HCT116 (cell line): ENCODE data around the gene LRRC47. TPM values are rescaled to one million over a fixed set of nuclear protein-coding genes. Genes with fewer than 3 reads are reported as not detected.

Experiments used
- ATAC-seq: fragments of 200-7000 bp; cut with Tn5 transposase; 2 replicates; pipeline ENCODE4 v1.9.1; 2020; ENCODE audit warnings: mild to moderate bottlenecking, moderate library complexity
- BruUV-seq: library from RNA; stranded (reverse); fragments of 400-500 nt; replicated peaks from 2 replicates; lab custom pipeline; 2021; lab: Mats Ljungman, UMichigan
- CTCF ChIA-PET: fragments of 300-600 bp; sonication (Branson Sonifier 250); formaldehyde crosslinking; loops from one replicate; lab custom pipeline; 2021; ENCODE audit warnings: antibody characterized with exemption; lab: Charles Lee
- POLR2A ChIA-PET: fragments of 300-600, 350-600 bp; sonication (Branson Sonifier 250); formaldehyde crosslinking; loops from one replicate; lab custom pipeline; 2021; ENCODE audit warnings: antibody characterized with exemption; lab: Charles Lee
- RAD21 ChIA-PET, 2 experiments: fragments of 300-600 bp; sonication (Branson Sonifier 250); formaldehyde crosslinking; loops; one replicate each; lab custom pipeline; 2023; ENCODE audit warnings: low total read pairs in 2 of 2; ENCODE audit not compliant: uncharacterized antibody in 2 of 2, unreplicated experiment in 2 of 2, low non-redundant PET in 1 of 2; lab: Charles Lee
- DNase-seq: peaks from one replicate; pipeline ENCODE4 v3.0.0-alpha.2; 2010; ENCODE audit warnings: low read depth, low spot score
- H2AFZ ChIP-seq: fragments of 200-600 bp; shearing (Covaris generic), sonication (generic); 2 replicates; pipeline ENCODE4 v1.6.1; 2017; ENCODE audit warnings: low read depth, mixed run types, mixed read lengths, antibody characterized with exemption, low read length; ENCODE audit not compliant: poor library complexity, severe bottlenecking
- H3K27ac ChIP-seq: 2 replicates; pipeline ENCODE4 v1.5.1; 2012; ENCODE audit warnings: low read depth, low read length
- H3K27me3 ChIP-seq: fragments of 200-600 bp; sonication (generic); 2 replicates; pipeline ENCODE4 v1.6.1; 2016; ENCODE audit warnings: mixed run types, low read length, mixed read lengths; ENCODE audit not compliant: insufficient read depth
- H3K36me3 ChIP-seq, 2 experiments: fragments of 200-500 bp in 1 of 2; fragments of 200-600 bp in 1 of 2; sonication (Bioruptor generic) in 1 of 2; sonication (generic) in 1 of 2; 2 replicates each; pipeline versions ENCODE4 v1.5.1 to v1.6.1; 2014 to 2016; ENCODE audit warnings: low read length in 2 of 2, inconsistent platforms in 1 of 2, mixed read lengths in 1 of 2, mixed run types in 1 of 2; ENCODE audit not compliant: insufficient read depth in 2 of 2, control insufficient read depth in 1 of 2
- H3K4me1 ChIP-seq, 2 experiments: fragments of 200-600 bp in 1 of 2; sonication (generic) in 1 of 2; 2 replicates each; pipeline versions ENCODE4 v1.5.1 to v1.6.1; 2012 to 2017; ENCODE audit warnings: low read length in 2 of 2, inconsistent platforms in 1 of 2, mild to moderate bottlenecking in 1 of 2, mixed read lengths in 1 of 2, mixed run types in 1 of 2, moderate library complexity in 1 of 2; ENCODE audit not compliant: insufficient read depth in 2 of 2, control insufficient read depth in 1 of 2
- H3K4me2 ChIP-seq: fragments of 200-600 bp; sonication (generic); 2 replicates; pipeline ENCODE4 v1.6.1; 2017; ENCODE audit warnings: mixed run types, low read length, mixed read lengths
- H3K4me3 ChIP-seq, 2 experiments: fragments of 200-600 bp in 1 of 2; sonication (generic) in 1 of 2; replicated peaks in 1 of 2; 2 replicates each; pipeline ENCODE4 v1.5.1; 2011 to 2016; ENCODE audit warnings: low read length in 2 of 2, control low read depth in 1 of 2, low read depth in 1 of 2, mild to moderate bottlenecking in 1 of 2, mixed read lengths in 1 of 2, mixed run types in 1 of 2
- H3K79me2 ChIP-seq: fragments of 200-600 bp; sonication (generic); 2 replicates; pipeline ENCODE4 v1.6.1; 2017; ENCODE audit warnings: mild to moderate bottlenecking, mixed run types, low read length, moderate library complexity, mixed read lengths; ENCODE audit not compliant: insufficient read depth
- H3K9ac ChIP-seq: fragments of 200-600 bp; sonication (generic); 2 replicates; pipeline ENCODE4 v1.6.1; 2016; ENCODE audit warnings: low read length, mixed read lengths
- H3K9me2 ChIP-seq: fragments of 200-600 bp; sonication (generic), shearing (Covaris generic); 2 replicates; pipeline ENCODE4 v1.6.1; 2017; ENCODE audit warnings: mixed run types, mild to moderate bottlenecking, moderate library complexity; ENCODE audit not compliant: insufficient read depth
- H3K9me3 ChIP-seq, 2 experiments: fragments of 200-500 bp in 1 of 2; fragments of 200-600 bp in 1 of 2; sonication (Bioruptor generic) in 1 of 2; sonication (generic) in 1 of 2; 2 replicates each; pipeline ENCODE4 v1.6.1; 2014 to 2017; ENCODE audit warnings: low read length in 2 of 2, mixed read lengths in 2 of 2, inconsistent platforms in 1 of 2, low read depth in 1 of 2, mild to moderate bottlenecking in 1 of 2, mixed run types in 1 of 2, moderate library complexity in 1 of 2; ENCODE audit not compliant: control insufficient read depth in 1 of 2, insufficient read depth in 1 of 2
- H4K20me1 ChIP-seq: fragments of 200-600 bp; sonication (generic), shearing (Covaris generic); 2 replicates; pipeline ENCODE4 v1.6.1; 2017; ENCODE audit warnings: mixed run types, mild to moderate bottlenecking, moderate library complexity; ENCODE audit not compliant: insufficient read depth
- EGR1 ChIP-seq: IDR thresholded peaks from 2 replicates; pipeline ENCODE4 v1.6.1; 2012; ENCODE audit warnings: low read depth
- ELF1 ChIP-seq: IDR thresholded peaks from 2 replicates; pipeline ENCODE4 v1.6.1; 2012; ENCODE audit warnings: low read depth, borderline replicate concordance
- EZH2 ChIP-seq: fragments of 200-600 bp; sonication (generic); IDR thresholded peaks from 2 replicates; pipeline ENCODE4 v1.6.1; 2017; ENCODE audit warnings: antibody characterized with exemption, mixed run types
- EZH2phosphoT487 ChIP-seq: fragments of 200-600 bp; IDR thresholded peaks from 2 replicates; pipeline ENCODE4 v1.6.1; 2018; ENCODE audit warnings: antibody characterized with exemption, borderline replicate concordance
- POLR2AphosphoS5 ChIP-seq: IDR thresholded peaks from 2 replicates; pipeline ENCODE4 v1.6.1; 2011; ENCODE audit warnings: mild to moderate bottlenecking, low read depth, low read length, moderate library complexity
- RAD21 ChIP-seq: IDR thresholded peaks from 2 replicates; pipeline ENCODE4 v1.6.1; 2012; ENCODE audit warnings: low read depth, mild to moderate bottlenecking
- SIN3A ChIP-seq: IDR thresholded peaks from 2 replicates; pipeline ENCODE4 v1.6.1; 2012; ENCODE audit warnings: low read depth
- SRF ChIP-seq: IDR thresholded peaks from 2 replicates; pipeline ENCODE4 v1.6.1; 2012; ENCODE audit warnings: low read depth
- TCF7L2 ChIP-seq: IDR thresholded peaks from 2 replicates; pipeline ENCODE4 v1.7.0; 2011; ENCODE audit warnings: borderline replicate concordance, inconsistent platforms; ENCODE audit not compliant: insufficient read depth, insufficient read length; ENCODE audit errors: extremely low read depth
- ZNF274 ChIP-seq: fragments of 200-500 bp; sonication (Bioruptor generic); IDR thresholded peaks from 2 replicates; pipeline ENCODE4 v1.6.1; 2014; ENCODE audit warnings: mild to moderate bottlenecking, low read depth, low read length, inconsistent platforms
- intact Hi-C: fragments of 100-400 bp; cut with micrococcal nuclease; formaldehyde crosslinking; loops from 2 replicates; pipeline ENCODE4 v1.10.0; 2022
- total RNA-seq: library from RNA; stranded (reverse); gene quantifications from one replicate; pipeline ENCODE4 v1.2.1, GENCODE V29; 2021; ENCODE audit not compliant: unreplicated experiment
- TF ChIP-seq, protein P1 (sequence below): IDR thresholded peaks from 2 replicates; pipeline ENCODE4 v1.6.1; 2012
- TF ChIP-seq, protein P2 (sequence below): IDR thresholded peaks from 2 replicates; pipeline ENCODE4 v1.6.1; 2011; ENCODE audit warnings: mild to moderate bottlenecking, low read length, moderate library complexity; ENCODE audit not compliant: insufficient replicate concordance; ENCODE audit errors: extremely low read depth
- TF ChIP-seq, protein P3 (sequence below): IDR thresholded peaks from 2 replicates; pipeline ENCODE4 v1.6.1; 2012; ENCODE audit warnings: low read depth
- TF ChIP-seq, protein P4 (sequence below), 3 experiments: fragments of 200-600 bp in 1 of 3; sonication (generic) in 1 of 3; IDR thresholded peaks in 2 of 3; conservative IDR thresholded peaks in 1 of 3; 2 replicates each; pipeline ENCODE4 v1.5.1; 2012 to 2017; ENCODE audit warnings: low read depth in 2 of 3, low read length in 2 of 3, antibody characterized with exemption in 1 of 3, borderline replicate concordance in 1 of 3, control low read depth in 1 of 3, mild to moderate bottlenecking in 1 of 3, mixed read lengths in 1 of 3, mixed run types in 1 of 3, moderate library complexity in 1 of 3; ENCODE audit not compliant: insufficient read depth in 1 of 3

The LRRC47 gene
- total RNA-seq, 1 experiment from 2014 or later: 48.0 TPM

DNA sequence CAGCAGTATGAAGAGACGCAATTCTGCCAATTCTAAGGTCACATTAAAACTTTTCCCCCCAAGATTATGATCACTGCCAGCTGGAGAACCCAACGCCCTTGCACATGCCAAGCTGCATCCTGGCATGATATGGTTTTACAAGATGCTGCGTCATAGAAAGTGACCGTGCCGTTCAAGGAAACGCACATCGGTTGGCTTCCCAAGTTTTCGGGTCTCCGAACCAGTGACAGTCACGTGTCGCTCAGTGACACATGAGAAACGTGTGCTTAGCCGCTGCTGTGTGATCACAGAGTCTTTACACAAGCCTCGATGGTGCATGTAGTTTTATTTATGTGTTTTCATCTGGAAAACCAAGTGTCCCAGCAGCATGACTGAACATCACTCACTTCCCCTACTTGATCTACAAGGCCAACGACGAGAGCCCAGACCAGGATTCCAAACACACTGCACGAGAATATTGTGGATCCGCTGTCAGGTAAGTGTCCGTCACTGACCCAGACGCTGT, 16.3 kb downstream of the LRRC47 start:
- DNase-seq: no peak
- no peak overlapping the region for H3K4me3 ChIP-seq
- intact Hi-C loops: no loop called here
- no peak overlapping the region for H3K4me2 ChIP-seq
- no peaks in the 10 kb centered on the region for H3K9me2 ChIP-seq
- CTCF ChIA-PET: no interaction called here
- peaks cover 15 to 19% of the 10 kb centered on the region in 2 experiments for H3K4me1 ChIP-seq
- no peaks in the 10 kb centered on the region for H3K79me2 ChIP-seq
- no peak overlapping the region for H3K27ac ChIP-seq
- RAD21 ChIA-PET: no interaction called here
- no TSS peak for BruUV-seq
- POLR2A ChIA-PET: no interaction called here
- H2AFZ ChIP-seq: no peak overlapping the region
- H4K20me1 ChIP-seq: no peaks in the 10 kb centered on the region
- no peak overlapping the region for H3K9ac ChIP-seq
- H3K36me3 ChIP-seq: peaks cover 20 to 31% of the 10 kb centered on the region in 2 experiments; a peak in 3 of 4 replicates
- TF ChIP-seq ELF1: no peak
- TF ChIP-seq EGR1: no peak
- TF ChIP-seq POLR2AphosphoS5: no peak
- no peak for TF ChIP-seq EZH2
- TF ChIP-seq EZH2phosphoT487: no peak
- TF ChIP-seq, protein P1, sequence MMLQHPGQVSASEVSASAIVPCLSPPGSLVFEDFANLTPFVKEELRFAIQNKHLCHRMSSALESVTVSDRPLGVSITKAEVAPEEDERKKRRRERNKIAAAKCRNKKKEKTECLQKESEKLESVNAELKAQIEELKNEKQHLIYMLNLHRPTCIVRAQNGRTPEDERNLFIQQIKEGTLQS: no peak
- no peak for TF ChIP-seq SIN3A
- TF ChIP-seq, protein P2, sequence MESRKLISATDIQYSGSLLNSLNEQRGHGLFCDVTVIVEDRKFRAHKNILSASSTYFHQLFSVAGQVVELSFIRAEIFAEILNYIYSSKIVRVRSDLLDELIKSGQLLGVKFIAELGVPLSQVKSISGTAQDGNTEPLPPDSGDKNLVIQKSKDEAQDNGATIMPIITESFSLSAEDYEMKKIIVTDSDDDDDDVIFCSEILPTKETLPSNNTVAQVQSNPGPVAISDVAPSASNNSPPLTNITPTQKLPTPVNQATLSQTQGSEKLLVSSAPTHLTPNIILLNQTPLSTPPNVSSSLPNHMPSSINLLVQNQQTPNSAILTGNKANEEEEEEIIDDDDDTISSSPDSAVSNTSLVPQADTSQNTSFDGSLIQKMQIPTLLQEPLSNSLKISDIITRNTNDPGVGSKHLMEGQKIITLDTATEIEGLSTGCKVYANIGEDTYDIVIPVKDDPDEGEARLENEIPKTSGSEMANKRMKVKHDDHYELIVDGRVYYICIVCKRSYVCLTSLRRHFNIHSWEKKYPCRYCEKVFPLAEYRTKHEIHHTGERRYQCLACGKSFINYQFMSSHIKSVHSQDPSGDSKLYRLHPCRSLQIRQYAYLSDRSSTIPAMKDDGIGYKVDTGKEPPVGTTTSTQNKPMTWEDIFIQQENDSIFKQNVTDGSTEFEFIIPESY: no peak
- no peak for TF ChIP-seq SRF
- TF ChIP-seq, protein P3, sequence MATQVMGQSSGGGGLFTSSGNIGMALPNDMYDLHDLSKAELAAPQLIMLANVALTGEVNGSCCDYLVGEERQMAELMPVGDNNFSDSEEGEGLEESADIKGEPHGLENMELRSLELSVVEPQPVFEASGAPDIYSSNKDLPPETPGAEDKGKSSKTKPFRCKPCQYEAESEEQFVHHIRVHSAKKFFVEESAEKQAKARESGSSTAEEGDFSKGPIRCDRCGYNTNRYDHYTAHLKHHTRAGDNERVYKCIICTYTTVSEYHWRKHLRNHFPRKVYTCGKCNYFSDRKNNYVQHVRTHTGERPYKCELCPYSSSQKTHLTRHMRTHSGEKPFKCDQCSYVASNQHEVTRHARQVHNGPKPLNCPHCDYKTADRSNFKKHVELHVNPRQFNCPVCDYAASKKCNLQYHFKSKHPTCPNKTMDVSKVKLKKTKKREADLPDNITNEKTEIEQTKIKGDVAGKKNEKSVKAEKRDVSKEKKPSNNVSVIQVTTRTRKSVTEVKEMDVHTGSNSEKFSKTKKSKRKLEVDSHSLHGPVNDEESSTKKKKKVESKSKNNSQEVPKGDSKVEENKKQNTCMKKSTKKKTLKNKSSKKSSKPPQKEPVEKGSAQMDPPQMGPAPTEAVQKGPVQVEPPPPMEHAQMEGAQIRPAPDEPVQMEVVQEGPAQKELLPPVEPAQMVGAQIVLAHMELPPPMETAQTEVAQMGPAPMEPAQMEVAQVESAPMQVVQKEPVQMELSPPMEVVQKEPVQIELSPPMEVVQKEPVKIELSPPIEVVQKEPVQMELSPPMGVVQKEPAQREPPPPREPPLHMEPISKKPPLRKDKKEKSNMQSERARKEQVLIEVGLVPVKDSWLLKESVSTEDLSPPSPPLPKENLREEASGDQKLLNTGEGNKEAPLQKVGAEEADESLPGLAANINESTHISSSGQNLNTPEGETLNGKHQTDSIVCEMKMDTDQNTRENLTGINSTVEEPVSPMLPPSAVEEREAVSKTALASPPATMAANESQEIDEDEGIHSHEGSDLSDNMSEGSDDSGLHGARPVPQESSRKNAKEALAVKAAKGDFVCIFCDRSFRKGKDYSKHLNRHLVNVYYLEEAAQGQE: no peak
- TF ChIP-seq, protein P4, sequence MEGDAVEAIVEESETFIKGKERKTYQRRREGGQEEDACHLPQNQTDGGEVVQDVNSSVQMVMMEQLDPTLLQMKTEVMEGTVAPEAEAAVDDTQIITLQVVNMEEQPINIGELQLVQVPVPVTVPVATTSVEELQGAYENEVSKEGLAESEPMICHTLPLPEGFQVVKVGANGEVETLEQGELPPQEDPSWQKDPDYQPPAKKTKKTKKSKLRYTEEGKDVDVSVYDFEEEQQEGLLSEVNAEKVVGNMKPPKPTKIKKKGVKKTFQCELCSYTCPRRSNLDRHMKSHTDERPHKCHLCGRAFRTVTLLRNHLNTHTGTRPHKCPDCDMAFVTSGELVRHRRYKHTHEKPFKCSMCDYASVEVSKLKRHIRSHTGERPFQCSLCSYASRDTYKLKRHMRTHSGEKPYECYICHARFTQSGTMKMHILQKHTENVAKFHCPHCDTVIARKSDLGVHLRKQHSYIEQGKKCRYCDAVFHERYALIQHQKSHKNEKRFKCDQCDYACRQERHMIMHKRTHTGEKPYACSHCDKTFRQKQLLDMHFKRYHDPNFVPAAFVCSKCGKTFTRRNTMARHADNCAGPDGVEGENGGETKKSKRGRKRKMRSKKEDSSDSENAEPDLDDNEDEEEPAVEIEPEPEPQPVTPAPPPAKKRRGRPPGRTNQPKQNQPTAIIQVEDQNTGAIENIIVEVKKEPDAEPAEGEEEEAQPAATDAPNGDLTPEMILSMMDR (IDR thresholded peaks at IDR 0.05 in 2 of 3, conservative IDR thresholded peaks at IDR 0.05 in 1 of 3; ENCODE audit: borderline replicate concordance in 1 of 3, insufficient read depth in 1 of 3, low read depth in 2 of 3, low read length in 2 of 3): no peak
- TF ChIP-seq ZNF274: no peak
- no peak for TF ChIP-seq RAD21
- TF ChIP-seq TCF7L2: no peak
- ATAC-seq: no peak
- no peaks in the 10 kb centered on the region for H3K9me3 ChIP-seq
- no peaks in the 10 kb centered on the region for H3K27me3 ChIP-seq
